ENCODE data around the gene SERF2.

DNA sequence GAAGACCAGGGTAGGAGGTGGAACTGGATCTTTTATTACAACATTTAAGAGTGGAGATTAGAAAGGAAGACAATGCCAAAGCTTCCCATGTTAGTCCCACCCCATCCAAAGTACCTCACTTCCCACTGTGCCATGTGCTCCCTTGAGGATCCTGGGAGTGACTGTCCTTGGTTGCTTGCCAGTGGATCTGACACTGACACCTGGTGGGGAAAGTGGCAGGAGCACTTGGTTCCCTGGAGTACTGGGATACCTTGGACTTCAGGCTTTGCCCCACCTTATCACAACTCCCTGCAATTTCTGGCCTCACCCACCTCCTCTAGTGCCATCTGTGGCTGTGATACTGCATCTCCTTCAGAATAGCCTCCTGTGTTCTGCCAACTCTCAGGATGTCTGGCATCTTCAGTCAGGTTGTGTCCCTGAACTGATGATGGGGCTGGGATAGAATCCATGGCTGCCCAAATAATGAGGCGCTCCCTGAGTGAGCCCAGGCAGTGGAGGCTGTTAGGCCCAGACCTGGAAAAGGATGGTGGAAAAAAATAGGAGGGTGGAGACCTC is 16.6 kb upstream of the SERF2 start:
- TF ChIP-seq, protein P1, sequence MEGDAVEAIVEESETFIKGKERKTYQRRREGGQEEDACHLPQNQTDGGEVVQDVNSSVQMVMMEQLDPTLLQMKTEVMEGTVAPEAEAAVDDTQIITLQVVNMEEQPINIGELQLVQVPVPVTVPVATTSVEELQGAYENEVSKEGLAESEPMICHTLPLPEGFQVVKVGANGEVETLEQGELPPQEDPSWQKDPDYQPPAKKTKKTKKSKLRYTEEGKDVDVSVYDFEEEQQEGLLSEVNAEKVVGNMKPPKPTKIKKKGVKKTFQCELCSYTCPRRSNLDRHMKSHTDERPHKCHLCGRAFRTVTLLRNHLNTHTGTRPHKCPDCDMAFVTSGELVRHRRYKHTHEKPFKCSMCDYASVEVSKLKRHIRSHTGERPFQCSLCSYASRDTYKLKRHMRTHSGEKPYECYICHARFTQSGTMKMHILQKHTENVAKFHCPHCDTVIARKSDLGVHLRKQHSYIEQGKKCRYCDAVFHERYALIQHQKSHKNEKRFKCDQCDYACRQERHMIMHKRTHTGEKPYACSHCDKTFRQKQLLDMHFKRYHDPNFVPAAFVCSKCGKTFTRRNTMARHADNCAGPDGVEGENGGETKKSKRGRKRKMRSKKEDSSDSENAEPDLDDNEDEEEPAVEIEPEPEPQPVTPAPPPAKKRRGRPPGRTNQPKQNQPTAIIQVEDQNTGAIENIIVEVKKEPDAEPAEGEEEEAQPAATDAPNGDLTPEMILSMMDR (IDR thresholded peaks at IDR 0.05) = peak; percentile 35 to 38 (median 36)
- TF ChIP-seq POLR2AphosphoS5 (IDR thresholded peaks at IDR 0.05) = peak in 2 of 3 donors; percentile 8 to 28

Measured in breast epithelium (tissue), 3 donors.